ENCODE measurements around the gene RHEBL1.

Gene RHEBL1

GRCh38 chr12:49019443-49020324 is 50.1 kb downstream of the RHEBL1 start (continued):
- no peak for TF ChIP-seq ZNF112 (tag by site-specific recombination; IDR thresholded peaks at IDR 0.05)
- TF ChIP-seq ZNF571 (tag by site-specific recombination; IDR thresholded peaks at IDR 0.05): no peak
- TF ChIP-seq ZNF184 (tag by site-specific recombination; IDR thresholded peaks at IDR 0.05): no peak
- TF ChIP-seq WT1 (tag by site-specific recombination; IDR thresholded peaks at IDR 0.05): 0 out of 2 replicates have a peak, but pooled peaks have one; percentile 24
- no peak for TF ChIP-seq ZNF776 (tag by site-specific recombination; IDR thresholded peaks at IDR 0.05; ENCODE audit: borderline replicate concordance)
- no peak for TF ChIP-seq ZNF2 (tag by site-specific recombination; IDR thresholded peaks at IDR 0.05)
- no peak for TF ChIP-seq ZNF514 (tag by site-specific recombination; IDR thresholded peaks at IDR 0.05)
- no peak for TF ChIP-seq ZBTB8A (tag by site-specific recombination; IDR thresholded peaks at IDR 0.05)
- TF ChIP-seq ZNF335 (tag by site-specific recombination; conservative IDR thresholded peaks at IDR 0.05): 0 out of 2 replicates have a peak, but pooled peaks have one; percentile 34
- TF ChIP-seq KLF17 (tag by site-specific recombination; IDR thresholded peaks at IDR 0.05): no peak
- no peak for TF ChIP-seq ZNF513 (tag by site-specific recombination; IDR thresholded peaks at IDR 0.05)
- no peak for TF ChIP-seq BCL11A (tag by site-specific recombination; IDR thresholded peaks at IDR 0.05; ENCODE audit: low read depth)
- no peak for TF ChIP-seq MZF1 (tag by site-specific recombination; IDR thresholded peaks at IDR 0.05; ENCODE audit: borderline replicate concordance)
- TF ChIP-seq EGR2 (tag by site-specific recombination; IDR thresholded peaks at IDR 0.05; ENCODE audit: low read depth): 0 out of 2 replicates have a peak, but pooled peaks have one; percentile 6
- TF ChIP-seq ZNF777 (tag by site-specific recombination; IDR thresholded peaks at IDR 0.05; ENCODE audit: borderline replicate concordance): no peak
- TF ChIP-seq, protein P1, sequence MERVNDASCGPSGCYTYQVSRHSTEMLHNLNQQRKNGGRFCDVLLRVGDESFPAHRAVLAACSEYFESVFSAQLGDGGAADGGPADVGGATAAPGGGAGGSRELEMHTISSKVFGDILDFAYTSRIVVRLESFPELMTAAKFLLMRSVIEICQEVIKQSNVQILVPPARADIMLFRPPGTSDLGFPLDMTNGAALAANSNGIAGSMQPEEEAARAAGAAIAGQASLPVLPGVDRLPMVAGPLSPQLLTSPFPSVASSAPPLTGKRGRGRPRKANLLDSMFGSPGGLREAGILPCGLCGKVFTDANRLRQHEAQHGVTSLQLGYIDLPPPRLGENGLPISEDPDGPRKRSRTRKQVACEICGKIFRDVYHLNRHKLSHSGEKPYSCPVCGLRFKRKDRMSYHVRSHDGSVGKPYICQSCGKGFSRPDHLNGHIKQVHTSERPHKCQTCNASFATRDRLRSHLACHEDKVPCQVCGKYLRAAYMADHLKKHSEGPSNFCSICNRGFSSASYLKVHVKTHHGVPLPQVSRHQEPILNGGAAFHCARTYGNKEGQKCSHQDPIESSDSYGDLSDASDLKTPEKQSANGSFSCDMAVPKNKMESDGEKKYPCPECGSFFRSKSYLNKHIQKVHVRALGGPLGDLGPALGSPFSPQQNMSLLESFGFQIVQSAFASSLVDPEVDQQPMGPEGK (tag by site-specific recombination; IDR thresholded peaks at IDR 0.05): peak; percentile 75; the same call in 1 of the 2 replicates
- no peak for TF ChIP-seq ZNF16 (tag by site-specific recombination; IDR thresholded peaks at IDR 0.05; ENCODE audit: low read depth)
- no peak for TF ChIP-seq PRDM1 (tag by site-specific recombination; IDR thresholded peaks at IDR 0.05)
- peak; percentile 27; the same call in 1 of the 2 replicates for TF ChIP-seq OSR2 (tag by site-specific recombination; IDR thresholded peaks at IDR 0.05)
- TF ChIP-seq, protein P2, sequence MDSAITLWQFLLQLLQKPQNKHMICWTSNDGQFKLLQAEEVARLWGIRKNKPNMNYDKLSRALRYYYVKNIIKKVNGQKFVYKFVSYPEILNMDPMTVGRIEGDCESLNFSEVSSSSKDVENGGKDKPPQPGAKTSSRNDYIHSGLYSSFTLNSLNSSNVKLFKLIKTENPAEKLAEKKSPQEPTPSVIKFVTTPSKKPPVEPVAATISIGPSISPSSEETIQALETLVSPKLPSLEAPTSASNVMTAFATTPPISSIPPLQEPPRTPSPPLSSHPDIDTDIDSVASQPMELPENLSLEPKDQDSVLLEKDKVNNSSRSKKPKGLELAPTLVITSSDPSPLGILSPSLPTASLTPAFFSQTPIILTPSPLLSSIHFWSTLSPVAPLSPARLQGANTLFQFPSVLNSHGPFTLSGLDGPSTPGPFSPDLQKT (IDR thresholded peaks at IDR 0.05; ENCODE audit: borderline replicate concordance, low read depth, low read length): no peak
- no peak for TF ChIP-seq ZBTB17 (tag by site-specific recombination; IDR thresholded peaks at IDR 0.05)
- no peak for TF ChIP-seq ZNF585B (tag by site-specific recombination; IDR thresholded peaks at IDR 0.05)
- TF ChIP-seq ZNF639 (tag by site-specific recombination; IDR thresholded peaks at IDR 0.05): no peak
- peak; percentile 87 for TF ChIP-seq IKZF3 (tag by site-specific recombination; IDR thresholded peaks at IDR 0.05)
- no peak for TF ChIP-seq ZNF664 (tag by site-specific recombination; IDR thresholded peaks at IDR 0.05)
- TF ChIP-seq SETDB1 (IDR thresholded peaks at IDR 0.05; ENCODE audit: insufficient read length, low read length): no peak
- no peak for TF ChIP-seq KLF16 (tag by site-specific recombination; IDR thresholded peaks at IDR 0.05)
- no peak for TF ChIP-seq ZNF629 (tag by site-specific recombination; IDR thresholded peaks at IDR 0.05)
- no peak for TF ChIP-seq ZNF701 (tag by site-specific recombination; IDR thresholded peaks at IDR 0.05)
- no peak for TF ChIP-seq GLIS1 (tag by site-specific recombination; IDR thresholded peaks at IDR 0.05)
